OCI-LY3 (cell line): Measurements from ENCODE around the gene RNF187.

ENCODE experiments used
- H2AFZ ChIP-seq: fragments of 200-600, 300-600 bp; shearing (Covaris generic); 2 replicates; pipeline ENCODE4 v1.6.0; 2014; ENCODE audit warnings: antibody characterized with exemption, low read depth, low read length
- H3K27ac ChIP-seq: fragments of 200-600, 300-600 bp; sonication (generic); 2 replicates; pipeline ENCODE4 v1.5.1; 2014; ENCODE audit warnings: mild to moderate bottlenecking, low read length, moderate library complexity, mixed read lengths
- H3K27me3 ChIP-seq: fragments of 200-600, 300-600 bp; sonication (generic); 2 replicates; pipeline ENCODE4 v1.6.1; 2014; ENCODE audit warnings: low read depth, low read length, mixed read lengths
- H3K36me3 ChIP-seq: fragments of 200-600, 300-600 bp; sonication (generic); replicated peaks from 2 replicates; pipeline ENCODE3; 2014; ENCODE audit warnings: low read depth, low read length, mixed read lengths
- H3K4me1 ChIP-seq: fragments of 300-600, 200-600 bp; sonication (generic); 2 replicates; pipeline ENCODE4 v1.6.1; 2014; ENCODE audit warnings: low read length, mixed read lengths
- H3K4me2 ChIP-seq: fragments of 200-600, 300-600 bp; sonication (generic); 2 replicates; pipeline ENCODE4 v1.6.1; 2014; ENCODE audit warnings: low read length, mixed read lengths
- H3K4me3 ChIP-seq: fragments of 300-600, 200-600 bp; sonication (generic); 2 replicates; pipeline ENCODE4 v1.5.1; 2014; ENCODE audit warnings: antibody characterized with exemption, mild to moderate bottlenecking, low read length, moderate library complexity
- H3K79me2 ChIP-seq: fragments of 300-600, 200-600 bp; shearing (Covaris generic); 2 replicates; pipeline ENCODE4 v1.6.1; 2014; ENCODE audit warnings: mild to moderate bottlenecking, low read length, mixed read lengths
- H3K9ac ChIP-seq: fragments of 300-600, 200-600 bp; shearing (Covaris generic); 2 replicates; pipeline ENCODE4 v1.6.0; 2014; ENCODE audit warnings: mild to moderate bottlenecking, low read length, moderate library complexity
- H3K9me3 ChIP-seq: fragments of 200-600, 300-600 bp; shearing (Covaris generic); 2 replicates; pipeline ENCODE4 v1.6.1; 2014; ENCODE audit warnings: low read length, mixed read lengths; ENCODE audit not compliant: insufficient read depth
- H4K20me1 ChIP-seq: fragments of 200-600, 300-600 bp; sonication (generic); 2 replicates; pipeline ENCODE4 v1.6.1; 2016; ENCODE audit warnings: low read length, mixed read lengths; ENCODE audit not compliant: insufficient read depth
- CTCF ChIP-seq: fragments of 200-600, 300-600 bp; sonication (generic); IDR thresholded peaks from 2 replicates; pipeline ENCODE4 v1.5.1; 2014; ENCODE audit warnings: antibody characterized with exemption, low read length, low read depth
- EZH2phosphoT487 ChIP-seq: fragments of 200-600 bp; shearing (Covaris generic); IDR thresholded peaks from 2 replicates; pipeline ENCODE4 v1.6.1; 2018; ENCODE audit warnings: antibody characterized with exemption, mixed run types, low read depth

RNF187 gene

GRCh38 chr1:228460821-228461220 lies 26.4 kb upstream of the RNF187 start:
- Histone ChIP-seq H3K4me3 (no peak overlapping the region), H3K79me2 (no peaks in the 10 kb centered on the region)
- TF ChIP-seq CTCF, result no peak
- no peak for TF ChIP-seq EZH2phosphoT487

GRCh38 chr1:228462560-228462959 lies 24.6 kb upstream of the RNF187 start:
- Histone ChIP-seq H3K9me3 (no peaks in the 10 kb centered on the region), H3K36me3 (no peaks in the 10 kb centered on the region), H3K9ac (no peak overlapping the region), H3K4me1 (no peaks in the 10 kb centered on the region), H3K4me2 (no peak overlapping the region), H3K27ac (no peak overlapping the region), H3K4me3 (no peak overlapping the region), H3K79me2 (no peaks in the 10 kb centered on the region), H3K27me3 (peaks cover 20% of the 10 kb centered on the region), H4K20me1 (no peaks in the 10 kb centered on the region), H2AFZ (no peak overlapping the region)
- no peak for TF ChIP-seq EZH2phosphoT487
- TF ChIP-seq CTCF, result no peak

More at GRCh38 chr1:228460821-228461220, 26.4 kb upstream of the RNF187 start:
- no peak overlapping the region for H2AFZ ChIP-seq
- no peaks in the 10 kb centered on the region for H3K9me3 ChIP-seq
- no peaks in the 10 kb centered on the region for H4K20me1 ChIP-seq
- H3K36me3 ChIP-seq, result no peaks in the 10 kb centered on the region
- no peaks in the 10 kb centered on the region for H3K4me1 ChIP-seq
- H3K27me3 ChIP-seq, result peaks cover 15% of the 10 kb centered on the region
- H3K9ac ChIP-seq, result no peak overlapping the region
- H3K27ac ChIP-seq, result no peak overlapping the region
- H3K4me2 ChIP-seq, result no peak overlapping the region

GRCh38 chr1:228463009-228463558 lies 24.1 kb upstream of the RNF187 start:
- Histone ChIP-seq H4K20me1 (no peaks in the 10 kb centered on the region), H3K36me3 (no peaks in the 10 kb centered on the region), H2AFZ (no peak overlapping the region), H3K79me2 (no peaks in the 10 kb centered on the region), H3K4me3 (no peak overlapping the region), H3K9me3 (no peaks in the 10 kb centered on the region), H3K27me3 (peaks cover 25% of the 10 kb centered on the region), H3K27ac (no peak overlapping the region), H3K4me1 (no peaks in the 10 kb centered on the region), H3K4me2 (no peak overlapping the region), H3K9ac (no peak overlapping the region)
- TF ChIP-seq CTCF, result no peak
- no peak for TF ChIP-seq EZH2phosphoT487

- no peak overlapping the region for H3K4me2 ChIP-seq
- no peak overlapping the region for H3K27ac ChIP-seq
- H3K4me1 ChIP-seq, result no peaks in the 10 kb centered on the region
- no peak overlapping the region for H3K9ac ChIP-seq
- no peaks in the 10 kb centered on the region for H4K20me1 ChIP-seq
- no peak for TF ChIP-seq EZH2phosphoT487
- no peak for TF ChIP-seq CTCF
- no peaks in the 10 kb centered on the region for H3K79me2 ChIP-seq
- peaks cover 26% of the 10 kb centered on the region for H3K27me3 ChIP-seq
- no peak overlapping the region for H2AFZ ChIP-seq
- H3K36me3 ChIP-seq, result no peaks in the 10 kb centered on the region
- no peak overlapping the region for H3K4me3 ChIP-seq
- no peaks in the 10 kb centered on the region for H3K9me3 ChIP-seq
These were observed 23.4 kb upstream of the RNF187 start for GRCh38 chr1:228463559-228464455.
